Fibroblast of lung (primary cell): ENCODE measurements around the gene APOE. TPM values are rescaled to one million over a fixed set of nuclear protein-coding genes. Genes with fewer than 3 reads are reported as not detected.
"Not testable (repeated sequence)": the region's sequence is repeated elsewhere in the genome, so short reads cannot be mapped to it uniquely, and the experiment has no call there.

ENCODE experiments used
- DNase-seq, 2 donors: peaks; one replicate each; pipeline versions ENCODE4 v3.0.0 to v3.0.0-alpha.2; 2010; ENCODE audit warnings: low read depth in 2 of 2
- H2AFZ ChIP-seq: 2 replicates; pipeline ENCODE4 v1.5.1; 2012; ENCODE audit warnings: low read length, control low read depth, inconsistent platforms
- H3K27ac ChIP-seq: 2 replicates; pipeline ENCODE4 v1.5.1; 2011; ENCODE audit warnings: low read length, control low read depth; ENCODE audit not compliant: insufficient read depth
- H3K27me3 ChIP-seq: 2 replicates; pipeline ENCODE4 v1.5.1; 2011; ENCODE audit warnings: mild to moderate bottlenecking, low read length; ENCODE audit not compliant: control insufficient read depth, insufficient read depth
- H3K36me3 ChIP-seq: 2 replicates; pipeline ENCODE4 v1.5.1; 2011; ENCODE audit warnings: low read length; ENCODE audit not compliant: control insufficient read depth, insufficient read depth
- H3K4me1 ChIP-seq: 2 replicates; pipeline ENCODE4 v1.5.1; 2011; ENCODE audit warnings: low read length; ENCODE audit not compliant: control insufficient read depth, insufficient read depth; ENCODE audit errors: extremely low read depth
- H3K4me2 ChIP-seq: 2 replicates; pipeline ENCODE4 v1.5.1; 2011; ENCODE audit warnings: low read length, control low read depth; ENCODE audit not compliant: insufficient read depth; ENCODE audit errors: extremely low read depth
- H3K4me3 ChIP-seq, 4 experiments: fragments of 200-600 bp in 1 of 4; sonication (generic) in 1 of 4; replicated peaks in 1 of 4; 2 replicates each; pipeline ENCODE4 v1.5.1; 2011 to 2016; ENCODE audit warnings: low read length in 4 of 4, low read depth in 3 of 4, mild to moderate bottlenecking in 3 of 4, control low read depth in 2 of 4, inconsistent platforms in 1 of 4, mixed read lengths in 1 of 4; ENCODE audit not compliant: insufficient read depth in 1 of 4; ENCODE audit errors: control extremely low read depth in 1 of 4
- H3K79me2 ChIP-seq: 2 replicates; pipeline ENCODE4 v1.5.1; 2012; ENCODE audit warnings: mild to moderate bottlenecking, low read length, inconsistent platforms; ENCODE audit not compliant: control insufficient read depth, insufficient read depth
- H3K9ac ChIP-seq: 2 replicates; pipeline ENCODE4 v1.5.1; 2011; ENCODE audit warnings: mild to moderate bottlenecking, low read length, control low read depth; ENCODE audit not compliant: insufficient read depth
- H3K9me3 ChIP-seq: 2 replicates; pipeline ENCODE4 v1.5.1; 2012; ENCODE audit warnings: low read depth, low read length; ENCODE audit not compliant: control insufficient read depth, insufficient read depth
- H4K20me1 ChIP-seq: 2 replicates; pipeline ENCODE4 v1.5.1; 2011; ENCODE audit warnings: low read length; ENCODE audit not compliant: control insufficient read depth, insufficient read depth; ENCODE audit errors: extremely low read depth
- CTCF ChIP-seq, 2 donors: IDR thresholded peaks in 1 of 2; conservative IDR thresholded peaks in 1 of 2; 1 replicate in 1 of 2; 2 replicates in 1 of 2; pipeline ENCODE4 v1.5.1; 2011 to 2012; ENCODE audit warnings: low read length in 2 of 2, control low read depth in 1 of 2, inconsistent platforms in 1 of 2, low read depth in 1 of 2, mild to moderate bottlenecking in 1 of 2
- EZH2 ChIP-seq: IDR thresholded peaks from 2 replicates; pipeline ENCODE4 v1.5.1; 2012; ENCODE audit warnings: low read length, control low read depth, mild to moderate bottlenecking; ENCODE audit errors: missing control alignments
- polyA plus RNA-seq, 2 donors: library from polyadenylated mRNA; depleted of rRNA in 1 of 2; stranded (reverse) in 1 of 2; unstranded in 1 of 2; fragments of >200 nt; gene quantifications; 2 replicates each; pipeline ENCODE4 v1.2.1, GENCODE V29; 2011 to 2012; ENCODE audit warnings: missing spikeins in 1 of 2
- total RNA-seq: library from RNA; depleted of rRNA; stranded (reverse); fragments of >200 nt; gene quantifications from 2 replicates; pipeline ENCODE4 v1.2.1, GENCODE V29; 2014

APOE gene
- total and polyA plus RNA-seq, 2 donors (not counting 1 experiment from before 2014, with no cell fraction given): 13.4 to 35.0 TPM

GRCh38 chr19:44884566-44884965 lies 21.0 kb upstream of the APOE start:
- Histone ChIP-seq H3K36me3 (peaks cover 17% of the 10 kb centered on the region), H3K27me3 (no peaks in the 10 kb centered on the region), H3K27ac (no peak overlapping the region), H3K79me2 (no peaks in the 10 kb centered on the region), H3K9ac (no peak overlapping the region), H2AFZ (no peak overlapping the region), H3K9me3 (no peaks in the 10 kb centered on the region), H3K4me3 (no peak overlapping the region), H3K4me1 (peaks cover under 1% of the 10 kb centered on the region), H3K4me2 (no peak overlapping the region), H4K20me1 (no peaks in the 10 kb centered on the region)
- DNase-seq: no peak
- TF ChIP-seq EZH2: no peak
- no peak for TF ChIP-seq CTCF (conservative IDR thresholded peaks at IDR 0.05 in 1 of 2, IDR thresholded peaks at IDR 0.05 in 1 of 2; ENCODE audit: low read depth in 1 of 2, low read length in 2 of 2)

- H3K4me1 ChIP-seq: peaks cover 5% of the 10 kb centered on the region
- no peak overlapping the region for H3K4me3 ChIP-seq
- H3K4me2 ChIP-seq: no peak overlapping the region
- no peak overlapping the region for H3K9ac ChIP-seq
- no peak for TF ChIP-seq CTCF (conservative IDR thresholded peaks at IDR 0.05 in 1 of 2, IDR thresholded peaks at IDR 0.05 in 1 of 2; ENCODE audit: low read depth in 1 of 2, low read length in 2 of 2)
- no peak for TF ChIP-seq EZH2
- no peak for DNase-seq
- no peaks in the 10 kb centered on the region for H3K9me3 ChIP-seq
- no peaks in the 10 kb centered on the region for H3K27me3 ChIP-seq
- peaks cover under 1% of the 10 kb centered on the region for H3K79me2 ChIP-seq
- H3K36me3 ChIP-seq: peaks cover 14% of the 10 kb centered on the region
- no peak overlapping the region for H3K27ac ChIP-seq
- no peak overlapping the region for H2AFZ ChIP-seq
- H4K20me1 ChIP-seq: no peaks in the 10 kb centered on the region
These were observed 19.5 kb upstream of the APOE start for GRCh38 chr19:44886141-44886540.

GRCh38 chr19:44887648-44888047 lies 17.9 kb upstream of the APOE start:
- Histone ChIP-seq H3K9ac (no peak overlapping the region), H3K9me3 (no peaks in the 10 kb centered on the region), H3K79me2 (peaks cover 15% of the 10 kb centered on the region), H3K27me3 (no peaks in the 10 kb centered on the region), H3K4me3 (no peak overlapping the region), H4K20me1 (no peaks in the 10 kb centered on the region), H3K4me2 (no peak overlapping the region), H3K27ac (no peak overlapping the region), H2AFZ (no peak overlapping the region), H3K4me1 (peaks cover 11% of the 10 kb centered on the region), H3K36me3 (peaks cover 14% of the 10 kb centered on the region)
- TF ChIP-seq CTCF (conservative IDR thresholded peaks at IDR 0.05 in 1 of 2, IDR thresholded peaks at IDR 0.05 in 1 of 2; ENCODE audit: low read depth in 1 of 2, low read length in 2 of 2) (no peak), EZH2 (no peak)
- no peak for DNase-seq

DNA sequence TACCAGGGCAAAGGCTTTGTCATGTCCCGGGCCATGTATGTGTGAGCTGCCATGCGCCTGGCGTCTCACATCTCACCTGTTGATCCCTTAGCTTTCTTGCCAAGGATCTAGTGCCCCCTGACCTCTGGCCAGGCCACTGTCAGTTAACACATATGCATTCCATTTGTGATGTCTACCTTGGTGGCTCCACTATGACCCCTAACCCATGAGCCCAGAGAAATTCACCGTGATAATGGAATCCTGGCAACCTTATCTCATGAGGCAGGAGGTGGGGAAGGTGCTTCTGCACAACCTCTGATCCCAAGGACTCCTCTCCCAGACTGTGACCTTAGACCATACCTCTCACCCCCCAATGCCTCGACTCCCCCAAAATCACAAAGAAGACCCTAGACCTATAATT lies 17.3 kb upstream of the APOE start:
- H4K20me1 ChIP-seq, H3K27ac ChIP-seq, H3K4me3 ChIP-seq, H2AFZ ChIP-seq, H3K9me3 ChIP-seq, DNase-seq, H3K9ac ChIP-seq, H3K27me3 ChIP-seq, H3K4me2 ChIP-seq: not testable (repeated sequence)
- peaks cover 19% of the 10 kb centered on the region for H3K36me3 ChIP-seq
- peaks cover 15% of the 10 kb centered on the region for H3K4me1 ChIP-seq
- peaks cover 22% of the 10 kb centered on the region for H3K79me2 ChIP-seq
